H9 (cell line): ENCODE results near the gene PMS1. TPM values are rescaled to one million over a fixed set of nuclear protein-coding genes. Genes with fewer than 3 reads are reported as not detected.

Experiments
- DNase-seq: peaks from one replicate; pipeline ENCODE4 v3.0.0-alpha.2; 2017
- H2AFZ ChIP-seq: one replicate; pipeline ENCODE4 v1.6.1; 2013; ENCODE audit warnings: mild to moderate bottlenecking, low read length, control low read depth, moderate library complexity
- H2AK5ac ChIP-seq: 2 replicates; pipeline ENCODE4 v1.6.1; 2013; ENCODE audit warnings: low read length, control low read depth, mixed read lengths; ENCODE audit not compliant: insufficient read length
- H2BK120ac ChIP-seq: one replicate; pipeline ENCODE4 v1.6.1; 2013; ENCODE audit warnings: low read depth, mild to moderate bottlenecking, low read length, control low read depth, inconsistent platforms; ENCODE audit not compliant: poor library complexity, severe bottlenecking
- H2BK12ac ChIP-seq: 2 replicates; pipeline ENCODE4 v1.6.1; 2013; ENCODE audit warnings: low read length, control low read depth, mixed read lengths, low read depth; ENCODE audit not compliant: insufficient read length
- H2BK15ac ChIP-seq: 2 replicates; pipeline ENCODE4 v1.6.1; 2013; ENCODE audit warnings: low read depth, low read length, control low read depth
- H2BK20ac ChIP-seq: one replicate; pipeline ENCODE4 v1.6.1; 2013; ENCODE audit warnings: low read depth, mild to moderate bottlenecking, low read length, control low read depth, inconsistent platforms; ENCODE audit not compliant: poor library complexity, severe bottlenecking
- H2BK5ac ChIP-seq: 2 replicates; pipeline ENCODE4 v1.6.1; 2013; ENCODE audit warnings: low read length, control low read depth, mixed read lengths; ENCODE audit not compliant: insufficient read length
- H3K14ac ChIP-seq: 2 replicates; pipeline ENCODE4 v1.6.1; 2013; ENCODE audit warnings: low read length, control low read depth; ENCODE audit not compliant: insufficient read depth
- H3K18ac ChIP-seq: 2 replicates; pipeline ENCODE4 v1.6.1; 2013; ENCODE audit warnings: low read depth, mild to moderate bottlenecking, mixed read lengths, low read length, control low read depth; ENCODE audit not compliant: insufficient read length
- H3K23ac ChIP-seq: 2 replicates; pipeline ENCODE4 v1.6.1; 2013; ENCODE audit warnings: low read length, control low read depth, mixed read lengths, low read depth; ENCODE audit not compliant: insufficient read length
- H3K23me2 ChIP-seq: 2 replicates; pipeline ENCODE4 v1.6.1; 2013; ENCODE audit warnings: low read depth, mild to moderate bottlenecking, mixed read lengths, low read length, control low read depth; ENCODE audit not compliant: insufficient read length, poor library complexity, severe bottlenecking
- H3K27ac ChIP-seq: 2 replicates; pipeline ENCODE4 v1.5.1; 2013; ENCODE audit warnings: low read length, control low read depth, mixed read lengths, low read depth; ENCODE audit not compliant: insufficient read length
- H3K27me3 ChIP-seq: 2 replicates; pipeline ENCODE4 v1.6.1; 2013; ENCODE audit warnings: low read length, control low read depth, inconsistent platforms; ENCODE audit not compliant: insufficient read depth
- H3K4ac ChIP-seq: 2 replicates; pipeline ENCODE4 v1.6.1; 2013; ENCODE audit warnings: low read depth, mild to moderate bottlenecking, control low read depth, inconsistent platforms, low read length, moderate library complexity
- H3K4me1 ChIP-seq: 2 replicates; pipeline ENCODE4 v1.6.1; 2013; ENCODE audit warnings: low read length, control low read depth, inconsistent platforms; ENCODE audit not compliant: insufficient read depth
- H3K4me2 ChIP-seq: 2 replicates; pipeline ENCODE4 v1.6.1; 2013; ENCODE audit warnings: low read length, control low read depth, mixed read lengths; ENCODE audit not compliant: insufficient read length, insufficient read depth
- H3K56ac ChIP-seq: 2 replicates; pipeline ENCODE4 v1.6.1; 2013; ENCODE audit warnings: low read depth, mild to moderate bottlenecking, mixed read lengths, low read length, control low read depth; ENCODE audit not compliant: insufficient read length
- H3K79me1 ChIP-seq: 2 replicates; pipeline ENCODE4 v1.6.1; 2013; ENCODE audit warnings: low read depth, mild to moderate bottlenecking, moderate library complexity, low read length, control low read depth, inconsistent platforms; ENCODE audit not compliant: insufficient read depth, poor library complexity, severe bottlenecking
- H3K79me2 ChIP-seq: 2 replicates; pipeline ENCODE4 v1.6.1; 2013; ENCODE audit warnings: low read length, control low read depth, inconsistent platforms; ENCODE audit not compliant: insufficient read depth
- H3K9ac ChIP-seq: 2 replicates; pipeline ENCODE4 v1.6.1; 2013; ENCODE audit warnings: low read length, control low read depth, mixed read lengths; ENCODE audit not compliant: insufficient read length; ENCODE audit errors: extremely low read depth
- H3K9me3 ChIP-seq: one replicate; pipeline ENCODE4 v1.6.1; 2013; ENCODE audit warnings: low read depth, low read length, inconsistent platforms; ENCODE audit not compliant: control insufficient read depth
- H3T11ph ChIP-seq: one replicate; pipeline ENCODE4 v1.6.1; 2013; ENCODE audit warnings: mild to moderate bottlenecking, low read length, control low read depth, inconsistent platforms
- H4K20me1 ChIP-seq: one replicate; pipeline ENCODE4 v1.6.1; 2013; ENCODE audit not compliant: control insufficient read depth, insufficient read length, insufficient read depth
- H4K5ac ChIP-seq: 2 replicates; pipeline ENCODE4 v1.6.1; 2013; ENCODE audit warnings: low read depth, mild to moderate bottlenecking, mixed read lengths, low read length, control low read depth; ENCODE audit not compliant: insufficient read length
- H4K8ac ChIP-seq: replicated peaks from 2 replicates; pipeline ENCODE4 v1.6.1; 2013; ENCODE audit warnings: low read length, control low read depth, mixed read lengths, low read depth; ENCODE audit not compliant: insufficient read length
- H4K91ac ChIP-seq: 2 replicates; pipeline ENCODE4 v1.6.1; 2013; ENCODE audit warnings: low read depth, mild to moderate bottlenecking, moderate library complexity, mixed read lengths, low read length, control low read depth; ENCODE audit not compliant: insufficient read length
- H3K27ac Mint-ChIP-seq, 3 experiments: 2 replicates in 2 of 3; 3 replicates in 1 of 3; pipeline ENCODE4 v1.8.0; 2020 to 2021; ENCODE audit warnings: mixed read lengths in 3 of 3, mild to moderate bottlenecking in 1 of 3, moderate library complexity in 1 of 3
- H3K27me3 Mint-ChIP-seq: 2 replicates; pipeline ENCODE4 v1.8.0; 2021; ENCODE audit warnings: low read depth, mild to moderate bottlenecking, moderate library complexity, mixed read lengths
- H3K36me3 Mint-ChIP-seq, 3 experiments: 2 replicates in 2 of 3; 3 replicates in 1 of 3; pipeline ENCODE4 v1.8.0; 2020 to 2021; ENCODE audit warnings: low read depth in 3 of 3, mixed read lengths in 3 of 3; ENCODE audit not compliant: insufficient read depth in 1 of 3
- H3K4me1 Mint-ChIP-seq, 2 experiments: 2 replicates each; pipeline ENCODE4 v1.8.0; 2020; ENCODE audit warnings: mixed read lengths in 2 of 2
- H3K4me3 Mint-ChIP-seq, 2 experiments: 2 replicates in 1 of 2; 3 replicates in 1 of 2; pipeline ENCODE4 v1.8.0; 2020 to 2021; ENCODE audit warnings: mild to moderate bottlenecking in 2 of 2, mixed read lengths in 2 of 2, moderate library complexity in 1 of 2
- H3K9me3 Mint-ChIP-seq, 2 experiments: 2 replicates in 1 of 2; 3 replicates in 1 of 2; pipeline ENCODE4 v1.8.0; 2020; ENCODE audit warnings: mild to moderate bottlenecking in 2 of 2, mixed read lengths in 2 of 2, moderate library complexity in 1 of 2
- total RNA-seq: library from RNA; stranded (reverse); gene quantifications from 2 replicates; pipeline ENCODE4 v1.2.1, GENCODE V29; 2021
- TF ChIP-seq, protein P1 (sequence below): fragments of 200-600 bp; sonication (generic); conservative IDR thresholded peaks from 3 replicates; pipeline ENCODE4 v1.8.0; 2021; ENCODE audit warnings: antibody characterized with exemption, mild to moderate bottlenecking

PMS1 gene
- total RNA-seq, 1 experiment from 2014 or later, result 47.2 TPM

DNA sequence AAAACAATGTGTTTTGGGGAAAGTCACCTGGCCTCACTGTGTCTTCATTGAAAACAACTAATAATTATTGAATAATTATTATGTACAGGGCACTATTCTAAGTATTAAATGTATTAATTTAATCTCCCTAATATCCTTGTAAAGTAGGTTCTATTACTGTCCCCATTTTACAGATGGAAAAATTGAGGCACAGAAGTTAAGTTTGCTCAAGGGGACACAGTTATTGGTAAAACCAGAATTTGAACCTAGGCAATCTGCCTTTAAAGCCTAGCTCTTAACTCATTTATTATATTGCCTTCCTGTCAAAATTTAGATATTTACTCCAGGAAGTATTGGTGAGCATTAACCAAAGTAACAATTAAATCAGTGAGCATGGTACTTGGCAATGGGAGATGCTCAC, 84.6 kb downstream of the PMS1 start:
- no peaks in the 10 kb centered on the region for H3K4me1 Mint-ChIP-seq
- TF ChIP-seq, protein P1, sequence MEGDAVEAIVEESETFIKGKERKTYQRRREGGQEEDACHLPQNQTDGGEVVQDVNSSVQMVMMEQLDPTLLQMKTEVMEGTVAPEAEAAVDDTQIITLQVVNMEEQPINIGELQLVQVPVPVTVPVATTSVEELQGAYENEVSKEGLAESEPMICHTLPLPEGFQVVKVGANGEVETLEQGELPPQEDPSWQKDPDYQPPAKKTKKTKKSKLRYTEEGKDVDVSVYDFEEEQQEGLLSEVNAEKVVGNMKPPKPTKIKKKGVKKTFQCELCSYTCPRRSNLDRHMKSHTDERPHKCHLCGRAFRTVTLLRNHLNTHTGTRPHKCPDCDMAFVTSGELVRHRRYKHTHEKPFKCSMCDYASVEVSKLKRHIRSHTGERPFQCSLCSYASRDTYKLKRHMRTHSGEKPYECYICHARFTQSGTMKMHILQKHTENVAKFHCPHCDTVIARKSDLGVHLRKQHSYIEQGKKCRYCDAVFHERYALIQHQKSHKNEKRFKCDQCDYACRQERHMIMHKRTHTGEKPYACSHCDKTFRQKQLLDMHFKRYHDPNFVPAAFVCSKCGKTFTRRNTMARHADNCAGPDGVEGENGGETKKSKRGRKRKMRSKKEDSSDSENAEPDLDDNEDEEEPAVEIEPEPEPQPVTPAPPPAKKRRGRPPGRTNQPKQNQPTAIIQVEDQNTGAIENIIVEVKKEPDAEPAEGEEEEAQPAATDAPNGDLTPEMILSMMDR, result no peak

More for the DNA sequence above, 84.6 kb downstream of the PMS1 start:
- Histone ChIP-seq H3K4me2 (no peak overlapping the region), H3K4me1 (no peaks in the 10 kb centered on the region), H2BK15ac (no peak overlapping the region), H2BK120ac (no peak overlapping the region), H4K5ac (no peak overlapping the region), H4K91ac (no peak overlapping the region), H3K23me2 (no peaks in the 10 kb centered on the region), H3K79me2 (no peaks in the 10 kb centered on the region), H3K18ac (no peak overlapping the region), H4K8ac (no peak overlapping the region), H2BK20ac (no peak overlapping the region), H3K23ac (no peak overlapping the region), H3K56ac (no peak overlapping the region), H2AK5ac (no peak overlapping the region), H3K27me3 (no peaks in the 10 kb centered on the region), H3K9me3 (no peaks in the 10 kb centered on the region), H2BK5ac (no peak overlapping the region), H4K20me1 (no peaks in the 10 kb centered on the region), H3K27ac (no peak overlapping the region), H2BK12ac (no peak overlapping the region), H3K9ac (no peak overlapping the region), H3T11ph (no peak overlapping the region), H2AFZ (no peak overlapping the region), H3K14ac (no peak overlapping the region), H3K79me1 (no peaks in the 10 kb centered on the region), H3K4ac (no peak overlapping the region)
- Mint-ChIP-seq H3K27me3 (no peaks in the 10 kb centered on the region), H3K36me3 (peaks cover 2 to 29% (median 11%) of the 10 kb centered on the region in 3 experiments; a peak in 6 of 7 replicates), H3K9me3 (no peaks in the 10 kb centered on the region), H3K4me3 (no peak overlapping the region), H3K27ac (no peak overlapping the region)
- no peak for DNase-seq
